Measurements from ENCODE around the gene FLYWCH2.

Gene FLYWCH2

DNA sequence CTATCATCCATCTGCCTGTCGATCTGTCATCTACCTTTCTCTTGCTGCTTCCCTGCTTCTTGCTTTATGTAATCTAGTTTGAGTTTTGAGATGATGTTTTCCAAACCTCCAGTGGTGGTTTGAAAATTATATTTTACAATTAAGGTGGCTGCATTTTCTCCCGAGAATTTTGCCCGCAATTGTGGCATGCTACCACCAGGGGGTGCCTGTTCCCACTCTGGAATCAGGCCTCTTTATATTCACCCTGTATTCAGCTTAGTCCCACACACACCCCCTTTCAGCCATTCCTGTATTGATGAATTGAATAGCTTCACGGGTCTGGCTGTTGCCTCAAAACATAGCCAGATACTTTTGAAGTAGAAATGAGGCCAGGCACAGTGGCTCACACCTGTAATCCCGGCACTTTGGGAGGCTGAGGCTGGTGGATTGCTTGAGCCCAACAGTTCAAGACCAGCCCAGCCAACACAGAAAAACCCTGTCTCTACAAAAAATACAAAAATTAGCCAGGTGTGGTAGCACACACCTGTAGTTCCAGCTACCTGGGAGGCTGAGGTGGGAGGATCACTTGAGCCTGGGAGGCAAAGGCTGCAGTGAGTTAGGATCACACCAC is 28.2 kb upstream of the FLYWCH2 start:
- DNase-seq: no peak

GRCh38 chr16:2855536-2855935 is 27.5 kb upstream of the FLYWCH2 start:
- no peak for DNase-seq

DNA sequence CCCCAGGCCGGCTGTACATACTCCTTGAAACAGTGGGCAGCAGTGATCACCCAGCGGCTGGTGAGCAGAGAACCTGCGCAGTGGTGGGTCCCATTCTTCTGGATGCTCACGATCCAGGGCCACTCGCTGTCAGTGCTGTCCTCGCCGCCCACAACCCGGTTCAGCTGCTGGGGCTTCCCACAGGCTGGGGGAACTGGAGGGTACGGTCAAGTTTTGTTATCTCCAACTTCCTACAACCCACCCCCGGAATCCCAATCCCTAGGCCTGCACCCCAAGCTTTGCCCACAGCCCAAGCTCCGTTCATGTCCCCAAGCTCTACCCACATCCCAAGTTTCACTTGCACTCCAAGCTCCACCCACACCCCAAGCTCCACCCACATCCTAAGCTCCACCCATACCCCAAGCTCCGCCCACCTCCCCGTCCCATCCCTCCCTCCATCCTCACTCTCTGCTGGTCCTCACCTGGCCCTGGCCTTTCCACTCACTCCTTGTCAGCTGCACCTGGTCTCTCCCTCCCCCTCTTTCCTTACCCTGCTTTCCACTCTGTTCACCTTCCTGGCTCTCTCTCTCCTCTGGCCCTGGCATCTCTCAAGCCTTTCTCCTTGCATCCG is 26.8 kb upstream of the FLYWCH2 start:
- DNase-seq: no peak

GRCh38 chr16:2856686-2857450 is 26.1 kb upstream of the FLYWCH2 start:
- DNase-seq: no peak

DNA sequence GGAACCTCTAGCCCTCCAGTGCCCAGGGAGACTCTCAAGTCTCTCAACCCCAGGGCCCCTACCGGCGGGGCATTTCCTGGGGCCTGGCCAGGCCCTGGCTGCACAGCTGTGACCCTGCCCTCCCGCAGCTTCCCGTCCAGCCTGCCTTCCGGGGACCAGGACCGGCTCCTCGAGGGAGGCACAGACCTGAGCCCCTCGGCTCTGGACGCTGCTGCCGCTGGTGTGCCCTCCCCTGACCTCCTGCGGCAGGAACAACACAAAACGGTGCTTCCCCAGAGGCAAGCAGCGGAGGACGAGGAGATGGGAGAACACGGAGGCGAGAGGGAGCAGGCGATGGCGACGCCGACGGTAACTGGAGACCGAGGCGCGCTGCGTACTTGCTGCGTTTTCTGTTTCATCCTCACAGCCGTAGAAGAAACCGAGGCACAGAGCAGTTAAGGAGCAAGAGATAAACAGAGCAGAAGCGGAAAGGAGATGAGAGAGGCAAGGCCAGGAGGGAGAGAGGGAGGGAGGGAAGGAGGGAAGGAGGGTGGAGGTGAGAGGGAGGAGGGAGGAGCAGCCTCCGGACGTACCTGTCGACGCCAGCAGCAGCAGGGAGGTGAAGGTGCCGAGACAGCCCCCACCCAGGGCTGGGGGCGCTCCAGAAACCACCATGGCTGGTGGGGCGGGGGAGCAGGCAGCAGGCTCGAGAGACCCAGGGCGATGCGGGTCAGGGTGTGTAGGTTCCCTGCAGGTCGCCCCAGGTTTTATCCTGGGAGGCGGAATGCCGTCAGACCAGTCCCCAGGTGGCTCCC is 25.4 kb upstream of the FLYWCH2 start, which contains the start of gene PRSS22:
PRSS22 (minus strand) TSS at position 720 of the 794 bp plus-strand sequence; CDS start at position 654, 66 bp downstream.
- DNase-seq: no peak

DNA sequence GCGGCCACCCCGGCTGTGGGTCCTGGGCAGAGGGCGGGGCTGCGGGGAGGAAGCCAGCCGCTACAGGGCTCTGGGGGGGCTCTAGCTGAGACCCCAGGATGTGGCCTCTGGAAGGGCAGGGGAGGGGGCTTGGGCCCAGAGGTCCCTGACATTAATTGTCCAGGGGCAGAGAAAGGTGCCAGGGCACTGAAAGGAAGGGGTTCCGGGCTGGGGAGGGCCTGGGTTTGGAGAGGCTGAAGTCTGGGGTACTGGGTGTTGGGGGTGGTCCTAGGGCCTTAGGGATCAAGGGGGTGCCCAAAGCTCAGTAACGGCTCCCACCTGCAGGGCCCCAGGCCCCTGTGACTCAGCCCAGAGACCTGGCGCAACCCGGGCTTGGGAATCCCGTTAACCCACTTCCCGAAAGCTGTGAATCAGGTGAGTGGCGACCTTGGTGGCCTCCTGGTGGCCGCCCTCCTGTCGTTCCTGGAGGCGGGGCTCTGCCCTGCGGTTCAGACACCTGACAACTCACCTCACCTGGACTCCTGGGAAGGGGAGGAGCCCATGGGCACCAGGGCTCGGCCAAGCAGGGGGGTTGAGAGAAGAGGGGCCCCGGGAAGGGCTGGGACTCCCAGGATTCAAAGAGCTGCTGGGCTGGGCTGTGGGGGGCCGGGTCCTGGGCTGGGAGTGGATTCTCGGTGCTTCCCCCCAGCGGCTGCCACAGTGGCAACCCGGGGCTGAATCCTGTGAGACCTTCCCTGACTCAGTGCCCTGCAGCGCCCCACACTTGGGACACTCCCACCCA is 24.6 kb upstream of the FLYWCH2 start:
- no peak for DNase-seq

DNA sequence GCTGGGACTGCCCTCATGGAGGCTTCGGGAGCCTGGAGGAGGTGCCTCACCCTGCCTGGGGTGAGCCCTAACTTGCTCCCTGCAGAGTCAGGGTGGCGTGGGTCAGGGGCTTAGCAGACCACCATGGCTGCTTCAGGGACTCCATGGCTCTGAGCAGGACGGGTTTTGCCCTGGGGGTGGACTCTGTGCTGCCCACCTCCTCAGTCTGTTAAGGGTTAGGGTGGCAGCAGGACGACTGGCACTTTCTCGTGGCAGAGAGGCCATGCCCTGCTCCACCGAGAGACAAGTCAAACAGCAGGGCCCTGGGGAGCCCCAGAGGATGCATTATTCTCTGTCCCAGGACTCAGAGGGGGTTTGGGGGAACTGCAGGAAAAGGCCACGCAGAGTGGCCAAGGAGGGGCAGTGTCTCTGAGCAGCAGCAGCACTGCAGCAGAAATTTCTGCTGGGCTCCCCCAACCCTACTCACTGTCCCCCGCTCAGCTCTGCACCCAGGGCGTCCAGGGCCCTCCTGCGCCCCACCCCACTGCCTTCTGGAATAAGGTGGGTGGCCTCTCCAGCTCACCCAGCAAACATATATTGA is 23.2 kb upstream of the FLYWCH2 start:
- DNase-seq: no peak

GRCh38 chr16:2860826-2861567 is 22.0 kb upstream of the FLYWCH2 start:
- no peak for DNase-seq

DNA sequence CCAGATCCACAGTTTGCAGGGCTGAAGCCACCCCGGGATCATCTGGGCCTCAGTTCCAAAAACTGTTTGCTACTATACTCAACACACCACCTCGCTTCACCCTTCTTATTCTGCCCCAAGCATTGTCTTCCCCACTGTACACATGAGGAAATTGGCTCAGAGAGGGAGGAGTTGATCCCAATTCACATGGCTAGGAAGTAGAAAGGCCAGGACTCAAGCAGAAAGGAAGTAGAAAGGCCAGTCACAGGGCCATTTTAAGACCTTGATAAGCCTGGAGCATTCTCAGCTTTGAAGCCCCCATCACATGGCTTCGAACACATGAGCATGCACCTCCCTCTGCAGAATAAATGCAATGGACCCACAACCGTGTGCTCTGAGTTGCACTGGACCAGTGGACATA is 17.4 kb upstream of the FLYWCH2 start:
- DNase-seq: no peak

DNA sequence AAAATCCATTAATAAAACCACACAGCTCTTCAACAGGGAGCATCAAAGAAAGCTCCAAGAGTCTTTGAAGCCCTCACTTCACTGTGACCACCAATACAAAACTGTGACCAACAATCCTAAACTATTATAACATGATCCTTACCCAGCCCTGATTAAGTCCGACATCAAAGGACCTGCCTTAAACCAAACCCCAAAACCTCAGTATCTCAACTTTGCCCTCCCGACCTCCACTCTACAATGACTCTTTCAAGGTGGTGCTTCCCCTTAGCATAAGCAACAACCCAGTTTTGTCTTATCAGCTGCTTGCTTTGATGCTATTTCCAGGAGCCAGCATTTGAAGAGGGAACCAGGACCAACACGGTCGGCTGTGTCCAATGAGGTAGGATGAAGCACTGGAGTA is 16.6 kb upstream of the FLYWCH2 start:
- no peak for DNase-seq

- no peak for DNase-seq
Measured at GRCh38 chr16:2867661-2867986, 15.4 kb upstream of the FLYWCH2 start.

DNA sequence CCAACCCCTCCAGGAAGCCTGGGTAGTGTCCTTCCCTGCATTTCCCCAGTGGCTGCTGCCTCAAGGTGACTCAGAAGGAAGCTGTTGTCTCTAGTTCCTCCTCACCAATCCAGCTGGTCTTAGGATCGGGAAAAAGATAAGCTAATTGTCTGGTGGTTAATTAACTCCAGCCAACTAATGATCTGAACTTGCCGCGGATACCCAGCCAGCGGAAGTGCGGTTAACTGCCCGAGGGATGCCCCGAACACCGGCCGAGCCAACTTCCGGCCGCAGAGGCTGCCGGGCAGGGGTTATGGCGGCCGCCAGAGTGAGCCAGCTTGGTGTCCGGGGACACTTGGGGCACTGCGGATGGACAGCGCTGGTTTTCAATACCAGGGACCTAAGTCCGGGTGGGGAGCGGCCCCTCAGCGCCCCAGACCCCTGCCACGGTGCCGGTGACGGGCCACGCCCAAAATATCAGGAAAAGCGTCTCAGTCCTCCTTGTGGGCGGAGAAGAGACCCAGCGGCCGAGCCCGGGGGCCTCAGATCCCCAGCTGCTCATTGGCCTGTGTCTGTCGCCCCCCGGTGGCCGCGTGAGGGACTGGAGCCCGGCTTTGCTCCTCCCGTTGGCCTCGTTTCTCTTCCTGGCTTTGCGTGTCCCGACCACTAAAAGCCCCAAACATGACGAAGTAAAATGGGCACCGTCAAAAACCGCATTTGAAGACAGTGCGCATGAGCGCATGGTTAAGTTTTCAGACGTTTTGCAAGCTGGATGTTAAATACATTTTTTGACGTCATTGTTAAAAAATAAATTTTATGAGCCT is 14.8 kb upstream of the FLYWCH2 start:
- DNase-seq: peak; percentile 97

DNA sequence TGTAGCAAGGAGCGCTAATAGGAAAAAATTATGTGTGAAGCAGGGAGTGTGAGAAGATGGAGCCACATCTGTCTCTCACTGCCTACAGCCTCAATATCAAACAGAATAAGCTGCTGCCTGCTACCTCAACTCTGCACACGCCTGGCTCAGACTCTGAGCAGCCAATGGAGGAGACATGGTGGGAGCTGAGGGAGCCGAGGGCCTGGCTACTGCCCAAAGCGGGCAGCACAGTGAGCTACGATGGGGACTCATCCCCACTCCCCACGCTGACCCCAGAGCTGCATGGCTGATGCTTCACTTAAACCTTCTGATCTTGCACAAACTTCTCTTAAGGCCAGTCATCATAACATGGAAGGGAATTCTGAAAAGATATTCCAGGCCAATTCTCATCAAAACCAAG is 11.1 kb upstream of the FLYWCH2 start:
- DNase-seq: no peak

- no peak for DNase-seq
Measured at GRCh38 chr16:2874032-2874911, 8.7 kb upstream of the FLYWCH2 start.

DNA sequence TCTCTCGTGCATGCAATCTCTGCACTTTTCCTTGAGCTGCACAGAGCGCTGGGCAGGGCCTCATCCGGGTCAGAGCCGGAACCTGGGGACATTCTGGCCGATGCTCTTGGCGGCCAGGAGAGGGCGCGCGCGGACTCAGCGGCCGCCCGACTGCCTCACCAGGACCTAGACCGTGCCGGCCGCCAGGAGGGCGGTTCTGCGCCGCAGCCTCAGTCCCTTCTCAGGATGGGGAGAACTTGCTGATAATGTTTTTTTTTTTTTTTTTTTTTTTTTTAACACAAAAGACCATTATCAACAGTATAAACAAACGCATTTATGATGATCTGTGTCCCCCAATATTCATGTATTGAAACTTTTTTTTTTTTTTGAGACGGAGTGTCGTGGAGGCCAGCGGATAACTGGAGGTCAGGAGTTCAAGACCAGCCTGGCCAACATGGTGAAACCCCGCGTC is 8.1 kb upstream of the FLYWCH2 start:
- DNase-seq: peak; percentile 58

DNA sequence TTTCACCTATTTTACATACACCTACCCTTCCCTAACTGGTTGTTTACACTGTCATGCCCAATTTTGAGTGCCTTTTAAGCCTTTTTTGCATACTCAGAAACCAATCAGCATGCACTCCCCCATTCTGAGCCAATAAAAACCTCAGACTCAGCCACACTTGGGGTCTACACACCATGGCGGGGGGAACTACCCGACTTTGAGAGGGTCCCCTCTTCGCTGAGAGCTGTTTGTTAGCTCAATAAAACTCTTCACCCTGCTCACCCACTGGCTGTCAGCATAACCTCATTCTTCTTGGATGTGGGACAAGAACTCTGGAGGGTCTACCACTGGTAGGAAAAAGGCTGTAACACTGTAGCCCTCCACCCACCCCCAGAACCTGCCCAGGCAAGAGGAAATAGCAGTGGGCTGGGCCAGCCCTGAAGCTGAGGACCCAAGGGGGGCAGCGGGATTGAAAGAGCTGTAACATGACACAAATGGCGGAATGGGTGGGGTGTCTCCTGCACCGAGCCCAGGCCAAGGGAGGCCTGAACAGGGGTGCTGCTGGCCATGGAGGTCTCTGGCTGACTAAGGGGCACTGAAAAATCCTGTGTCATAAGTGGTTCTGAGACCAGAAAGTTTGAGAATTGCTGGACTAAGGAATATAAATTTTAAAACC is 3.0 kb upstream of the FLYWCH2 start:
- no peak for DNase-seq

DNA sequence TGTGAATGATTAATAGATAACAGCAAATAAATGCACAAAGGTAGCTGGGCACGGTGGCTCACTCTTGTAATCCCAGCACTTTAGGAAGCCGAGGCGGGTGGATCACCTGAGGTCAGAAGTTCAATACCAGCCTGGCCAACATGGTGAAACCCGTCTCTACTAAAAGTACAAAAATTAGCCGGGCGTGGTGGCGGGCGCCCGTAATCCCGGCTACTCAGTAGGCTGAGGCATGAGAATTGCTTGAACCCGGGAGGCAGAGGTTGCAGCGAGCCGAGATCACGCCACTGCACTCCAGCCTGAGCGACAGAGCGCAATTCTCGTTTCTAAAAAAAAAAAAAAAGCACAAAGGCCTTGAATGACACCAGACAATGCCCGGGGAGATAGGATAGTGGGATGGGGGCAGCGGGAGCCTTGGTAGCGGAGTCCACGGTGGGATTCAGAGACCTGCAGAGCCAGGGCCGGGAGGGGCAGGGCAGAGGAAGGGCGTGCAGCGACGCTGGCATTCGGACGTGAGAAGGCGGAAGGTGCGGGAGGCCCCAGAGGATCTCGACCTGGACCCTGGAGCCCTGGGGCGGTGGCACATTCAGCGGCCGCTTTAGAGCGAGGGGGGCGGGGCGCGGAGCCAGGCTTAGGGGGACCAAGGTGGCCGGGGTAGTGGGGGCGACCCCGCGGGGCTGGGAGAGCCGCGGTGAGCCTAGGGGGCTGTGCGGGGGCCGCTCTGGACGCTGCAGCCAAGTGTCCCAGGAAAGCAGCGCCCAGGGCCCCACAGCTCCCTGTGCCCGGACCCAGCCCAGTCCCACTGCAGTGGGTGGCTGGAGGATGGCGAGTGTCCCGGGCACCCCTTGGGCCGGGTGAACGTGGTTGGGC is 999 bp upstream of the FLYWCH2 start:
- DNase-seq: peak; percentile 29

DNA sequence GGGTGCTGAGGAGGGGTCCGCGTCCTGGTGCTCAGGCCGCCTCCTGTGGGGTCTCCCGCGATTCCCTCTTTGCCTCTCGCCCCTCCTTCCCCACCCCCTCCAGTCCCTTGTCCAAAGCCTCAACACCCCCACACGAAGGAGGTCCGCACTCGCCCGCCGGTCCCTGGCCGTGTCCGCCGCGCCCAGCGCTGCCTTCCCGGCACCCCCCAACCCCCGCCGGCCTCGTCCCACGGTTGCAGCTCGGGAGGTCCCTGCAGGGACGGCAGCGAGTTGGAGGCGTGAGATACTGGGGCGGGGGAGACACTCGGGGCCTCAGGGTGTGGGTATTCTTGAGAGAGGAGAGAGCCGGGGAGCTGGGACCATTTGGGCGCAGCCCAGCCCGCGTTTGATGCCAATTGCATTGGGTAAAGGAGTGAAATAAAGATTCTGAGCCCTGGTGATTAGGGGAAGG is 468 bp downstream of the FLYWCH2 start:
- DNase-seq: no peak
